Endothelial cell (in vitro differentiated cells): Measurements from ENCODE around the gene TTLL9. TPM values are rescaled to one million over a fixed set of nuclear protein-coding genes. Genes with fewer than 3 reads are reported as not detected.
"Not testable (repeated sequence)": the region's sequence is repeated elsewhere in the genome, so short reads cannot be mapped to it uniquely, and the experiment has no call there.

Experiments
- DNase-seq: peaks from one replicate; pipeline ENCODE4 v3.0.0; 2021; ENCODE audit warnings: low spot score
- H3K27ac Mint-ChIP-seq: one replicate; pipeline ENCODE4 v1.8.0; 2021; ENCODE audit warnings: mixed read lengths, inconsistent platforms; ENCODE audit not compliant: unreplicated experiment
- H3K27me3 Mint-ChIP-seq: one replicate; pipeline ENCODE4 v1.8.0; 2021; ENCODE audit warnings: mild to moderate bottlenecking, moderate library complexity, mixed read lengths, inconsistent platforms; ENCODE audit not compliant: unreplicated experiment
- H3K36me3 Mint-ChIP-seq: one replicate; pipeline ENCODE4 v1.8.0; 2021; ENCODE audit warnings: mild to moderate bottlenecking, low read depth, mixed read lengths, inconsistent platforms; ENCODE audit not compliant: unreplicated experiment
- H3K4me1 Mint-ChIP-seq: one replicate; pipeline ENCODE4 v1.8.0; 2021; ENCODE audit warnings: mild to moderate bottlenecking, mixed read lengths, inconsistent platforms; ENCODE audit not compliant: unreplicated experiment
- H3K4me3 Mint-ChIP-seq: one replicate; pipeline ENCODE4 v1.8.0; 2021; ENCODE audit warnings: mild to moderate bottlenecking, mixed read lengths, inconsistent platforms; ENCODE audit not compliant: unreplicated experiment
- H3K9me3 Mint-ChIP-seq: one replicate; pipeline ENCODE4 v1.8.0; 2021; ENCODE audit warnings: mixed read lengths, inconsistent platforms; ENCODE audit not compliant: unreplicated experiment
- total RNA-seq: library from RNA; stranded (reverse); fragmentation: NEBNext Ultra II Directional; extraction: Animal tissue kit (Norgen Biotek cat#: 25700); gene quantifications from one replicate; pipeline ENCODE4 v1.2.1, GENCODE V29; 2021; ENCODE audit not compliant: unreplicated experiment
- TF ChIP-seq, protein P1 (sequence below): fragments of 200-600 bp; sonication (generic); IDR thresholded peaks from one replicate; pipeline ENCODE4 v1.5.0; 2021; ENCODE audit warnings: antibody characterized with exemption; ENCODE audit not compliant: unreplicated experiment

TTLL9 gene
- total RNA-seq, 1 donor from 2014 or later, result 0.46 TPM

DNA sequence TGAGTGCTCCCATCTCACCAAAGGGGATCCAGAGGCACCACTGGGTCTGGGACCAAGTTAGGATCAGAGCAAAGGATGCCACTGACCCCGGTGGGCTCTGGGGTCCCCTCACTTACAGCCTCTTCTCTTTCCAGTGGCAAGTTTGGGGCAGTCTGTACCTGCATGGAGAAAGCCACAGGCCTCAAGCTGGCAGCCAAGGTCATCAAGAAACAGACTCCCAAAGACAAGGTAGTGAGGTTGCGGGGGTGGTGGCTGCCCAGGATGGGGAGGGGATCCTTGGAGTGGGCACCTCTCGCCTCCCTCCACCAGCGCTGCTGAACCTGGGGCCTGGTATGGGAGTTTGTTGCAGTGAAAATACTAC lies 46.3 kb upstream of the TTLL9 start:
- peaks cover 6% of the 10 kb centered on the region for H3K27me3 Mint-ChIP-seq
- TF ChIP-seq, protein P1, sequence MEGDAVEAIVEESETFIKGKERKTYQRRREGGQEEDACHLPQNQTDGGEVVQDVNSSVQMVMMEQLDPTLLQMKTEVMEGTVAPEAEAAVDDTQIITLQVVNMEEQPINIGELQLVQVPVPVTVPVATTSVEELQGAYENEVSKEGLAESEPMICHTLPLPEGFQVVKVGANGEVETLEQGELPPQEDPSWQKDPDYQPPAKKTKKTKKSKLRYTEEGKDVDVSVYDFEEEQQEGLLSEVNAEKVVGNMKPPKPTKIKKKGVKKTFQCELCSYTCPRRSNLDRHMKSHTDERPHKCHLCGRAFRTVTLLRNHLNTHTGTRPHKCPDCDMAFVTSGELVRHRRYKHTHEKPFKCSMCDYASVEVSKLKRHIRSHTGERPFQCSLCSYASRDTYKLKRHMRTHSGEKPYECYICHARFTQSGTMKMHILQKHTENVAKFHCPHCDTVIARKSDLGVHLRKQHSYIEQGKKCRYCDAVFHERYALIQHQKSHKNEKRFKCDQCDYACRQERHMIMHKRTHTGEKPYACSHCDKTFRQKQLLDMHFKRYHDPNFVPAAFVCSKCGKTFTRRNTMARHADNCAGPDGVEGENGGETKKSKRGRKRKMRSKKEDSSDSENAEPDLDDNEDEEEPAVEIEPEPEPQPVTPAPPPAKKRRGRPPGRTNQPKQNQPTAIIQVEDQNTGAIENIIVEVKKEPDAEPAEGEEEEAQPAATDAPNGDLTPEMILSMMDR, result no peak
- peaks cover 7% of the 10 kb centered on the region for H3K36me3 Mint-ChIP-seq
- peak overlapping the region; percentile 53 for H3K4me3 Mint-ChIP-seq
- DNase-seq, result no peak
- H3K4me1 Mint-ChIP-seq, result peaks cover 17% of the 10 kb centered on the region
- no peak overlapping the region for H3K27ac Mint-ChIP-seq
- no peaks in the 10 kb centered on the region for H3K9me3 Mint-ChIP-seq

DNA sequence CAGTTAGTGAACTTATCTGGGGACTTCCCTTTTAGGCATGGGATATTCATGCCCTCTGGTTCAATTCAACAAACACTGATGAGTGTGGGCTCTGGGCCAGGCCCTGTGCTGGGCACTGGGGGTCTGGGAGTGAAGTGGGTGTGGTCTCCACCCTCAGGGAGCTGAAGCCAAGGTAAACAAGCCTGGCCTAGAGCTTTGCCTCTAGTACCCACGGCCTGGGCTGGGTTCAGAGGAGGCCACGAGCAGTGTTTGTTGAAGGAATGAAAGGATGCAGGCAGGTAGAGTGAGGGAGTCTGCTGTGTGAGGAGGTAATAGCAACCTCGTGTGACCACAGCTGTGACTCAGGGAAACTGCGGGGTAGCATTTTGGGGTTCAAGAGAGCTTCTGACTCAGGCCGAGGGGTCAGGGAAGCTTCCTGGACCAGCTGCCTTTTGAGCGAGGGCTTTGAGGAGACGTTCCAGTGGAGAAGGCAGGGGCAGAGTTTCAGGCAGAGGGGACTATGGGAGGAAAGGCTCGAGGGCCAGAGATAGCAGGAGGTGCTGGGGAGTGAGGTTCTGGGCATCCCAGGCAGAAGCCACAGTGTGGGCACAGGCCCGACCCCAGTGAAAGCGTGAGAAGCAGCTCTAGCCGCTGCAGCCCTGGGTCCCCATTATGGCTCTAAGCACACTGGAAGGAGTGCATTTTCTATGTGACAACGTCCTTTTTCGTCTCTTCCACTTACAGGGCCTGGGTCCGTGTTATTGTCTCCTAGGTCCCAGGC lies 45.7 kb upstream of the TTLL9 start:
- Mint-ChIP-seq H3K9me3 (no peaks in the 10 kb centered on the region), H3K4me3 (no peak overlapping the region), H3K36me3 (peaks cover 7% of the 10 kb centered on the region), H3K27ac (no peak overlapping the region), H3K4me1 (peaks cover 24% of the 10 kb centered on the region), H3K27me3 (peaks cover 10% of the 10 kb centered on the region)
- no peak for DNase-seq
- TF ChIP-seq, protein P1, result no peak

DNA sequence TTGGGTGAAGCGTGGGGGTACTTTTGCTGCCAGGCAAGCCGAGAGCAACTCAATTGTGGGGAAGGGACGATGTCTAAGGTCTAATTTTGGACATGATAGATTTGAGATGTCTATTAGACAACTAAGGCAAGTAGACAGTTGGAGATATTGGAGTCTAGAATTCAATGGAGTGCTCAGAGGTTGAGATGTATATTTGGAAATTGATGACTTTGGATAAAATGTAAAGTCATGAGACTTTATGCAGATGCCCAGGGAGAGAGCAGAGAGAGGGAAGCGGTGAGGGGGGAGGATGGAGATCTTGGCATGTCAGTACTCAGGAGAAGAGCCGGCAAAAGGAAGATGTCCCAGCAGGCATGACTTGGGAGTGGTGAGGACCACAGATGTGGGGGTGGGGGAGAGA lies 44.4 kb upstream of the TTLL9 start:
- H3K36me3 Mint-ChIP-seq, result peaks cover 4% of the 10 kb centered on the region
- DNase-seq, result no peak
- no peaks in the 10 kb centered on the region for H3K9me3 Mint-ChIP-seq
- peaks cover 30% of the 10 kb centered on the region for H3K4me1 Mint-ChIP-seq
- H3K27me3 Mint-ChIP-seq, result peaks cover 10% of the 10 kb centered on the region
- TF ChIP-seq, protein P1, result no peak
- H3K27ac Mint-ChIP-seq, result no peak overlapping the region
- no peak overlapping the region for H3K4me3 Mint-ChIP-seq

DNA sequence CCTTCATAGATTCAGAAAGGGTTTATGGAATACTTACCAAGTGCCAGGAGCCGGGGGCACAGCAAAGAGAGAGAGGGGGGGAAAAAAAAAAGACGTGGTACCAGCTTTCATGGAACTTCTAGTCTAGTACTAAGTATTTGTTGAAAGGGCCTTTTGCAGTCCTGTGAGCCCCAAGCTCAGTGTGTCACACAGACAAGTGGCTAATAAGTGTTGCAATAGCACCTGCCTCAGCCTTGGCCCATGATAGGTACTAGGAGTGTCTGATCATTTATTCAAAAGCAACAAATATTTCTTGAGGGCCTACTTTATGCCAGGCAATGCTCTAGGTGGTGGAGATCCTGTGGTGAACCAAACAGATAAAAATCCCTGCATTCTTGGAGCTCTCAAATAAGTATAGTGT lies 43.4 kb upstream of the TTLL9 start:
- Mint-ChIP-seq H3K9me3 (no peaks in the 10 kb centered on the region), H3K27me3 (peaks cover 10% of the 10 kb centered on the region), H3K4me1 (peaks cover 30% of the 10 kb centered on the region), H3K36me3 (peaks cover 4% of the 10 kb centered on the region), H3K4me3 (no peak overlapping the region), H3K27ac (no peak overlapping the region)
- no peak for DNase-seq
- TF ChIP-seq, protein P1, result no peak

DNA sequence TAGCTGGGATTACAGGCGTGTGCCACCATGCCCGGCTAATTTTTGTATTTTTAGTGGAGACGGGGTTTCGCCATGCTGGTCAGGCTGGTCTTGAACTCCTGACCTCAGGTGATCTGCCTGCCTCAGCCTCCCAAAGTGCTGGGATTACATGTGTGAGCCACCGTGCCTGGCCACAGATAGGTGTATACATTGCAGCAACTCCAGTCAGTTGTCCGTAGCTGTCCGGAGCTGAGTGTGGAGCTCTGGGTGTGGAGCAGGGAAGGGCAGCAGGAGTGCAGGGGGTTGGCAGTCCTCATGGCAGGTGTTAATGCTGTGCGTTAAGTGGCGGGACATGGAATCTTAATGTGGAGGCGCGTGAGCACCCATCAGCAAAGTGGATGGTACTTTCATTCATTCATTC lies 42.4 kb upstream of the TTLL9 start:
- H3K9me3 Mint-ChIP-seq, H3K27me3 Mint-ChIP-seq, H3K36me3 Mint-ChIP-seq, DNase-seq, H3K4me3 Mint-ChIP-seq: not testable (repeated sequence)
- Mint-ChIP-seq H3K4me1 (peaks cover 27% of the 10 kb centered on the region), H3K27ac (peak overlapping the region; percentile 92)
